Fibroblast of villous mesenchyme (primary cell): Measurements from ENCODE around the gene PIP5K1C. TPM values are rescaled to one million over a fixed set of nuclear protein-coding genes. Genes with fewer than 3 reads are reported as not detected.

Experiments used
- DNase-seq: peaks from one replicate; pipeline ENCODE4 v3.0.0-alpha.2; 2010; ENCODE audit warnings: low read depth
- H3K4me3 ChIP-seq: 2 replicates; pipeline ENCODE4 v1.5.1; 2011; ENCODE audit warnings: low read depth, mild to moderate bottlenecking, low read length
- CTCF ChIP-seq: IDR thresholded peaks from 2 replicates; pipeline ENCODE4 v1.5.1; 2012; ENCODE audit warnings: low read depth, mild to moderate bottlenecking, low read length; ENCODE audit not compliant: insufficient read depth
- total RNA-seq: library from RNA; depleted of rRNA; stranded (reverse); fragments of >200 nt; gene quantifications from 2 replicates; pipeline ENCODE4 v1.2.3, GENCODE V29; 2012

PIP5K1C gene
- total RNA-seq, 1 donor, result 46.2 TPM

GRCh38 chr19:3658870-3659745 is 41.2 kb downstream of the PIP5K1C start:
- TF ChIP-seq CTCF, result no peak
- DNase-seq, result no peak
- no peak overlapping the region for H3K4me3 ChIP-seq

GRCh38 chr19:3658004-3658869 is 42.0 kb downstream of the PIP5K1C start:
- no peak for DNase-seq
- no peak for TF ChIP-seq CTCF
- no peak overlapping the region for H3K4me3 ChIP-seq

GRCh38 chr19:3657395-3657769 is 42.9 kb downstream of the PIP5K1C start:
- no peak for DNase-seq
- H3K4me3 ChIP-seq, result no peak overlapping the region
- TF ChIP-seq CTCF, result no peak

- no peak for DNase-seq
- no peak overlapping the region for H3K4me3 ChIP-seq
- TF ChIP-seq CTCF, result no peak
Measured at GRCh38 chr19:3656747-3657394, 43.4 kb downstream of the PIP5K1C start.

GRCh38 chr19:3656073-3656746 is 44.1 kb downstream of the PIP5K1C start:
- peak; percentile 55 for DNase-seq
- TF ChIP-seq CTCF, result no peak
- no peak overlapping the region for H3K4me3 ChIP-seq

- TF ChIP-seq CTCF, result no peak
- peak; percentile 96 for DNase-seq
- no peak overlapping the region for H3K4me3 ChIP-seq
Measured at GRCh38 chr19:3655402-3656072, 44.7 kb downstream of the PIP5K1C start.
